Measurements from ENCODE around the gene COL17A1.

DNA sequence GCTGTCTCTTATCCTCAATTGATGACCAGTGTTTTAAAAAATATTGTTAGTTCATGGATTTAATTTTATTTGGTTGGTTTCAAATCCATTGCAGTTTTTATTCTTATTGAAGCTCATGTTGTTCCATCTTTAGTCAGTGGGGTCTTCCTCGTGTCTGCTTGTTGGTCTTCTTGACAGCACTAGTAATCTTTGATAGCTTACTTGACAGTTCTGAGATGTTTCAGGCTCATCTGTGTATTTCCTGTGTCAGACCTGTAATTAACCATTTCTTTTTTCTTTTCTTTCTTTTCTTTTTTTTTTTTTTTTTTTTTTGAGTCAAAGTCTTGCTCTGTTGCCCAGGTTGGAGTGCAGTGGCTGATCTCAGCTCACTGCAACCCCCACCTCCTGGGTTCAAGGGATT, 90.5 kb downstream of the COL17A1 start:
- TF ChIP-seq CTCF (conservative IDR thresholded peaks at IDR 0.05; ENCODE audit: low read depth in 2 of 2) (no peak), CREB1 (CRISPR knock-in tag; IDR thresholded peaks at IDR 0.05; ENCODE audit: low read depth) (no peak), EZH2 (IDR thresholded peaks at IDR 0.05; ENCODE audit: low read depth, unreplicated experiment) (no peak), EZH2phosphoT487 (IDR thresholded peaks at IDR 0.05; ENCODE audit: unreplicated experiment) (no peak), POLR2AphosphoS5 (IDR thresholded peaks at IDR 0.05; ENCODE audit: low read depth) (no peak), ZNF331 (CRISPR knock-in tag; IDR thresholded peaks at IDR 0.05; ENCODE audit: low read depth) (no peak), NANOG (IDR thresholded peaks at IDR 0.05; ENCODE audit: borderline replicate concordance) (no peak), JUNB (IDR thresholded peaks at IDR 0.05; ENCODE audit: unreplicated experiment) (no peak), ZNF114 (CRISPR knock-in tag; IDR thresholded peaks at IDR 0.05) (no peak)
- TF ChIP-seq, protein P1, sequence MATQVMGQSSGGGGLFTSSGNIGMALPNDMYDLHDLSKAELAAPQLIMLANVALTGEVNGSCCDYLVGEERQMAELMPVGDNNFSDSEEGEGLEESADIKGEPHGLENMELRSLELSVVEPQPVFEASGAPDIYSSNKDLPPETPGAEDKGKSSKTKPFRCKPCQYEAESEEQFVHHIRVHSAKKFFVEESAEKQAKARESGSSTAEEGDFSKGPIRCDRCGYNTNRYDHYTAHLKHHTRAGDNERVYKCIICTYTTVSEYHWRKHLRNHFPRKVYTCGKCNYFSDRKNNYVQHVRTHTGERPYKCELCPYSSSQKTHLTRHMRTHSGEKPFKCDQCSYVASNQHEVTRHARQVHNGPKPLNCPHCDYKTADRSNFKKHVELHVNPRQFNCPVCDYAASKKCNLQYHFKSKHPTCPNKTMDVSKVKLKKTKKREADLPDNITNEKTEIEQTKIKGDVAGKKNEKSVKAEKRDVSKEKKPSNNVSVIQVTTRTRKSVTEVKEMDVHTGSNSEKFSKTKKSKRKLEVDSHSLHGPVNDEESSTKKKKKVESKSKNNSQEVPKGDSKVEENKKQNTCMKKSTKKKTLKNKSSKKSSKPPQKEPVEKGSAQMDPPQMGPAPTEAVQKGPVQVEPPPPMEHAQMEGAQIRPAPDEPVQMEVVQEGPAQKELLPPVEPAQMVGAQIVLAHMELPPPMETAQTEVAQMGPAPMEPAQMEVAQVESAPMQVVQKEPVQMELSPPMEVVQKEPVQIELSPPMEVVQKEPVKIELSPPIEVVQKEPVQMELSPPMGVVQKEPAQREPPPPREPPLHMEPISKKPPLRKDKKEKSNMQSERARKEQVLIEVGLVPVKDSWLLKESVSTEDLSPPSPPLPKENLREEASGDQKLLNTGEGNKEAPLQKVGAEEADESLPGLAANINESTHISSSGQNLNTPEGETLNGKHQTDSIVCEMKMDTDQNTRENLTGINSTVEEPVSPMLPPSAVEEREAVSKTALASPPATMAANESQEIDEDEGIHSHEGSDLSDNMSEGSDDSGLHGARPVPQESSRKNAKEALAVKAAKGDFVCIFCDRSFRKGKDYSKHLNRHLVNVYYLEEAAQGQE (IDR thresholded peaks at IDR 0.05; ENCODE audit: unreplicated experiment): no peak
- TF ChIP-seq, protein P2, sequence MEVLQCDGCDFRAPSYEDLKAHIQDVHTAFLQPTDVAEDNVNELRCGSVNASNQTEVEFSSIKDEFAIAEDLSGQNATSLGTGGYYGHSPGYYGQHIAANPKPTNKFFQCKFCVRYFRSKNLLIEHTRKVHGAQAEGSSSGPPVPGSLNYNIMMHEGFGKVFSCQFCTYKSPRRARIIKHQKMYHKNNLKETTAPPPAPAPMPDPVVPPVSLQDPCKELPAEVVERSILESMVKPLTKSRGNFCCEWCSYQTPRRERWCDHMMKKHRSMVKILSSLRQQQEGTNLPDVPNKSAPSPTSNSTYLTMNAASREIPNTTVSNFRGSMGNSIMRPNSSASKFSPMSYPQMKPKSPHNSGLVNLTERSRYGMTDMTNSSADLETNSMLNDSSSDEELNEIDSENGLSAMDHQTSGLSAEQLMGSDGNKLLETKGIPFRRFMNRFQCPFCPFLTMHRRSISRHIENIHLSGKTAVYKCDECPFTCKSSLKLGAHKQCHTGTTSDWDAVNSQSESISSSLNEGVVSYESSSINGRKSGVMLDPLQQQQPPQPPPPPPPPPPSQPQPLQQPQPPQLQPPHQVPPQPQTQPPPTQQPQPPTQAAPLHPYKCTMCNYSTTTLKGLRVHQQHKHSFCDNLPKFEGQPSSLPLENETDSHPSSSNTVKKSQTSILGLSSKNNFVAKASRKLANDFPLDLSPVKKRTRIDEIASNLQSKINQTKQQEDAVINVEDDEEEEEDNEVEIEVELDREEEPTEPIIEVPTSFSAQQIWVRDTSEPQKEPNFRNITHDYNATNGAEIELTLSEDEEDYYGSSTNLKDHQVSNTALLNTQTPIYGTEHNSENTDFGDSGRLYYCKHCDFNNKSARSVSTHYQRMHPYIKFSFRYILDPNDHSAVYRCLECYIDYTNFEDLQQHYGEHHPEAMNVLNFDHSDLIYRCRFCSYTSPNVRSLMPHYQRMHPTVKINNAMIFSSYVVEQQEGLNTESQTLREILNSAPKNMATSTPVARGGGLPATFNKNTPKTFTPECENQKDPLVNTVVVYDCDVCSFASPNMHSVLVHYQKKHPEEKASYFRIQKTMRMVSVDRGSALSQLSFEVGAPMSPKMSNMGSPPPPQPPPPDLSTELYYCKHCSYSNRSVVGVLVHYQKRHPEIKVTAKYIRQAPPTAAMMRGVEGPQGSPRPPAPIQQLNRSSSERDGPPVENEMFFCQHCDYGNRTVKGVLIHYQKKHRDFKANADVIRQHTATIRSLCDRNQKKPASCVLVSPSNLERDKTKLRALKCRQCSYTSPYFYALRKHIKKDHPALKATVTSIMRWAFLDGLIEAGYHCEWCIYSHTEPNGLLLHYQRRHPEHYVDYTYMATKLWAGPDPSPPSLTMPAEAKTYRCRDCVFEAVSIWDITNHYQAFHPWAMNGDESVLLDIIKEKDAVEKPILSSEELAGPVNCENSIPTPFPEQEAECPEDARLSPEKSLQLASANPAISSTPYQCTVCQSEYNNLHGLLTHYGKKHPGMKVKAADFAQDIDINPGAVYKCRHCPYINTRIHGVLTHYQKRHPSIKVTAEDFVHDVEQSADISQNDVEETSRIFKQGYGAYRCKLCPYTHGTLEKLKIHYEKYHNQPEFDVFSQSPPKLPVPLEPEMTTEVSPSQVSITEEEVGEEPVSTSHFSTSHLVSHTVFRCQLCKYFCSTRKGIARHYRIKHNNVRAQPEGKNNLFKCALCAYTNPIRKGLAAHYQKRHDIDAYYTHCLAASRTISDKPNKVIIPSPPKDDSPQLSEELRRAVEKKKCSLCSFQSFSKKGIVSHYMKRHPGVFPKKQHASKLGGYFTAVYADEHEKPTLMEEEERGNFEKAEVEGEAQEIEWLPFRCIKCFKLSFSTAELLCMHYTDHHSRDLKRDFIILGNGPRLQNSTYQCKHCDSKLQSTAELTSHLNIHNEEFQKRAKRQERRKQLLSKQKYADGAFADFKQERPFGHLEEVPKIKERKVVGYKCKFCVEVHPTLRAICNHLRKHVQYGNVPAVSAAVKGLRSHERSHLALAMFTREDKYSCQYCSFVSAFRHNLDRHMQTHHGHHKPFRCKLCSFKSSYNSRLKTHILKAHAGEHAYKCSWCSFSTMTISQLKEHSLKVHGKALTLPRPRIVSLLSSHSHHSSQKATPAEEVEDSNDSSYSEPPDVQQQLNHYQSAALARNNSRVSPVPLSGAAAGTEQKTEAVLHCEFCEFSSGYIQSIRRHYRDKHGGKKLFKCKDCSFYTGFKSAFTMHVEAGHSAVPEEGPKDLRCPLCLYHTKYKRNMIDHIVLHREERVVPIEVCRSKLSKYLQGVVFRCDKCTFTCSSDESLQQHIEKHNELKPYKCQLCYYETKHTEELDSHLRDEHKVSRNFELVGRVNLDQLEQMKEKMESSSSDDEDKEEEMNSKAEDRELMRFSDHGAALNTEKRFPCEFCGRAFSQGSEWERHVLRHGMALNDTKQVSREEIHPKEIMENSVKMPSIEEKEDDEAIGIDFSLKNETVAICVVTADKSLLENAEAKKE (CRISPR knock-in tag; IDR thresholded peaks at IDR 0.05): no peak
